HUES6 (cell line): ENCODE data around the gene SYAP1.
"Not testable (repeated sequence)": the region's sequence is repeated elsewhere in the genome, so short reads cannot be mapped to it uniquely, and the experiment has no call there.

ENCODE experiments used
- H3K27ac ChIP-seq: 2 replicates; pipeline ENCODE4 v1.7.0; 2013; ENCODE audit warnings: low read depth, mild to moderate bottlenecking, low read length, inconsistent platforms
- H3K27me3 ChIP-seq: 2 replicates; pipeline ENCODE4 v1.6.1; 2013; ENCODE audit warnings: low read length; ENCODE audit not compliant: control insufficient read depth, insufficient read depth
- H3K36me3 ChIP-seq: 2 replicates; pipeline ENCODE4 v1.6.1; 2013; ENCODE audit warnings: low read length; ENCODE audit not compliant: control insufficient read depth, insufficient read depth
- H3K4me1 ChIP-seq: 2 replicates; pipeline ENCODE4 v1.6.1; 2013; ENCODE audit warnings: low read length; ENCODE audit not compliant: control insufficient read depth, insufficient read depth
- H3K4me3 ChIP-seq: 2 replicates; pipeline ENCODE4 v1.5.1; 2013; ENCODE audit warnings: low read depth, low read length
- H3K9ac ChIP-seq: one replicate; pipeline ENCODE4 v1.6.1; 2013; ENCODE audit warnings: mild to moderate bottlenecking, low read length
- H3K9me3 ChIP-seq: 2 replicates; pipeline ENCODE4 v1.6.1; 2013; ENCODE audit warnings: low read depth, low read length; ENCODE audit not compliant: control insufficient read depth, insufficient read depth

Gene SYAP1

GRCh38 chrX:16726347-16726988, 7.1 kb downstream of the SYAP1 start:
- H3K9me3 ChIP-seq: peaks cover 11% of the 10 kb centered on the region
- not testable (repeated sequence) for H3K4me1 ChIP-seq, H3K27ac ChIP-seq, H3K4me3 ChIP-seq, H3K27me3 ChIP-seq, H3K9ac ChIP-seq
- H3K36me3 ChIP-seq: peaks cover 21% of the 10 kb centered on the region; the same call in 1 of the 2 replicates

DNA sequence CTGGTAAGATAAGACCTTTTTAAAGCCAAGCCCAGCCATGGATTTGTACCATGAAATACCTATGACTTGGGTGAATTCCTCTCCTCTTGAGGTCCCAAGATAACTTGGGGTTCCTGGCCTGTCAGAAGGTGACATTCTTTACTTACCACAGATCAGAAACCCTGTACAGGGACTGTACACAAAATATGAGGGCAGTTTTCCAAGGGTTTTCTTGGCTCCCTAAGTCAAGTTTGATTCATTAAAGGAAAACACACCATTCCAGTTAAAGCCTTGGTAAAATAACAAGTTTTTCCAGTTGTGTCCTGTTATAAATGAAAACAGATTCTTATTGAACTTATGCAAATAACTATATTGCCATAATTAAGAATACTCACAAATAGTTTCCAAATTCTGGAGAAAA, 8.2 kb downstream of the SYAP1 start:
- peaks cover 21% of the 10 kb centered on the region; the same call in 1 of the 2 replicates for H3K36me3 ChIP-seq
- H3K9ac ChIP-seq: no peak overlapping the region
- H3K4me1 ChIP-seq: no peaks in the 10 kb centered on the region
- no peak overlapping the region for H3K4me3 ChIP-seq
- H3K27ac ChIP-seq: no peak overlapping the region
- H3K9me3 ChIP-seq: peaks cover 11% of the 10 kb centered on the region
- no peaks in the 10 kb centered on the region for H3K27me3 ChIP-seq

GRCh38 chrX:16730450-16730849, 11.0 kb downstream of the SYAP1 start:
- no peak overlapping the region for H3K4me3 ChIP-seq
- no peaks in the 10 kb centered on the region for H3K27me3 ChIP-seq
- peaks cover 11% of the 10 kb centered on the region for H3K9me3 ChIP-seq
- peaks cover 27% of the 10 kb centered on the region for H3K36me3 ChIP-seq
- H3K9ac ChIP-seq: no peak overlapping the region
- no peaks in the 10 kb centered on the region for H3K4me1 ChIP-seq
- H3K27ac ChIP-seq: no peak overlapping the region

DNA sequence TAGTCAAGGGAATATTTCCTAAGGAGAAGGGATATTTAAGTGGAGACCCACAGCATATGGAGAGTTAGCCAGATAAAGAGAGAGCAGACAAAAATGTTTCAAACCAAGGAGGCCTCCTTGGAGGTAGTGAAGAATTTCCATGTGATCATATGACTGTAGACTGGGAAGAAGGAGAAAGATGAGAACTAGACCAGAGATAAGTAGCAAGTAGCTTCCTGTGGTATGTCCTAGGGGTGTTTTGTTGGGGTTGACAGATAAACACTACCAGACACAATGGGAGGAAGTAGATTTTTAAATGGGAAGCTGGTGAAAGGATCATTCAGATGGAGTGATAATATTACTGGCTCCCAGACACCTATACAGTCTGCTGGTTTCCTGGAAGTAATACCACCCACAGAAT, 13.6 kb downstream of the SYAP1 start:
- Histone ChIP-seq H3K4me3 (no peak overlapping the region), H3K27ac (no peak overlapping the region), H3K27me3 (no peaks in the 10 kb centered on the region), H3K4me1 (no peaks in the 10 kb centered on the region), H3K9ac (no peak overlapping the region), H3K36me3 (peaks cover 47% of the 10 kb centered on the region), H3K9me3 (peaks cover 6% of the 10 kb centered on the region)

GRCh38 chrX:16737024-16737423, 17.6 kb downstream of the SYAP1 start:
- H3K36me3 ChIP-seq: peaks cover 74% of the 10 kb centered on the region

DNA sequence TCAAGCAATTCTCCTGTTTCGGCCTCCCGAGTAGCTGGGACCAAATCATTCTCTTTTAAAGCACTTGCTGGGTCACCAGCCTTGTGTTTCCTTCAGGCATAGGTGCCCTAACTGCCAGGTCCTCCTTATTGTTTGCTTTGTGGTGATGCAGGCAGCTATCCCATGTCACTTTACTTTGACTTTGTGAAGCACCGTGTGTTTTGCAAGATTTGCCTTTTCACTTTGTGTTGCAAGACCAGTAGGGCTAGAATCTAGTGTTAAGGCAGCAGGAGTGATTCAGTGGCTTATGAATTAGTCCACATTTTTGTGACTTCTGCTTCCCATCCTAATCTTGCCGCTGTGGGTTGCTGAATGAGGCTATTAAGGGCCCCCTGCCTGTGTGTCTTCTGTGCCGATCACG, 20.2 kb downstream of the SYAP1 start:
- Histone ChIP-seq H3K36me3 (peaks cover 90% of the 10 kb centered on the region), H3K9me3 (no peaks in the 10 kb centered on the region), H3K27ac (no peak overlapping the region), H3K9ac (no peak overlapping the region), H3K4me1 (no peaks in the 10 kb centered on the region), H3K4me3 (no peak overlapping the region), H3K27me3 (no peaks in the 10 kb centered on the region)

More at GRCh38 chrX:16737024-16737423, 17.6 kb downstream of the SYAP1 start:
- H3K9me3 ChIP-seq: no peaks in the 10 kb centered on the region
- H3K27ac ChIP-seq: no peak overlapping the region
- H3K27me3 ChIP-seq: no peaks in the 10 kb centered on the region
- H3K9ac ChIP-seq: no peak overlapping the region
- no peak overlapping the region for H3K4me3 ChIP-seq
- no peaks in the 10 kb centered on the region for H3K4me1 ChIP-seq

DNA sequence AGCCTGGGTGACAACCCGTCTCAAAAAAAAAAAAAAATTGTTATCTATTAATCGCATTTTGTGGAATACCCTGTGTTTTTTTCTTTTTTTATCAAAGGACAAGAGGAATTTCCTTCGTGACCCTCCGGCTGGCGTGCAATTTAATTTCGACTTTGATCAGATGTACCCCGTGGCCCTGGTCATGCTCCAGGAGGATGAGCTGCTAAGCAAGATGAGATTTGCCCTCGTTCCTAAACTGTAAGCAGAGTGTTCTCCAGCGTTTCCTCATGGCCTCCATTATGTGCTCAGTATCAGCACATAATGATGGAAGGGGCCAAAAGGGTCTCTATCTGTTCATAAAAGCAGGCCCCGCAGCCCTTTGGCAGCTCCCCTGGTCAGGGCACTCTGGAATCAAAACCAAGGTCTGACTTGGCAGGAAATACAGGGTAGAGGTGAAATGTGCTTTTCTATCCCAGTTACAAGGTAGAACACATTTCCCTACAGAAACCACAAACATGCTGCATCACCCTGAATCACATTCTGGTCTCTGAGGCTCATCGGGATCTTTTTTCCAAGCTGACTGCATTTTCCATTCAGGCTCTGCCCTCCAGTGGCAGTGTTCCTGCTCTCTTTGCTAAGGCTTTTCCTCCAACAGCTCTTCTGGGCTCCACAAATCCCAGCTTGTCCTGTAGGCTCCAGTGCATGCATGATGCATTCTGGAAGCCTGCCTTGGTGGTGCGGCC, 24.4 kb downstream of the SYAP1 start:
- no peak overlapping the region for H3K9ac ChIP-seq
- H3K27ac ChIP-seq: no peak overlapping the region
- no peaks in the 10 kb centered on the region for H3K4me1 ChIP-seq
- no peak overlapping the region for H3K4me3 ChIP-seq
- peaks cover 89% of the 10 kb centered on the region for H3K36me3 ChIP-seq
- no peaks in the 10 kb centered on the region for H3K27me3 ChIP-seq
- no peaks in the 10 kb centered on the region for H3K9me3 ChIP-seq

DNA sequence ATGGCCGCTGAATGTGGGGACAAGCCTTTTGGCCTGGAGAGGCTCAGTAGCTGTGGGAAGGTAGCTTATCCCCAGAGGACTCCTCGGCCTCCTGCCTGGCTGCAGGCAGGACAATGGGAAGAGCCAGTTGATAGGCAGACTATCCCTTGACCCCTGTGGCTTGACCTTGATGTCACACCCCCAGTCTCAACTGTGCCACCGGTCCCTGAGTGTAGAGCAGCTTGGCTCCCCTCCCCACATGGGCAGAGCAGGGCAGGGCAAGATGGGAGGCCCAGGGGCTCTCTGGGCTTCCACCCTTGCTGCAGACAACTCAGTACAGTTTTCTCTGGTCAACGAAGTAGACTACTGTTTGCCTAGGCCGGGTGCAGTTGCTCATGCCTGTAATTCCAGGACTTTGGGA, 25.7 kb downstream of the SYAP1 start:
- no peaks in the 10 kb centered on the region for H3K9me3 ChIP-seq
- H3K9ac ChIP-seq: no peak overlapping the region
- no peak overlapping the region for H3K4me3 ChIP-seq
- no peak overlapping the region for H3K27ac ChIP-seq
- no peaks in the 10 kb centered on the region for H3K4me1 ChIP-seq
- peaks cover 90% of the 10 kb centered on the region for H3K36me3 ChIP-seq
- H3K27me3 ChIP-seq: no peaks in the 10 kb centered on the region

GRCh38 chrX:16745659-16746058, 26.2 kb downstream of the SYAP1 start:
- Histone ChIP-seq H3K4me3 (no peak overlapping the region), H3K4me1 (no peaks in the 10 kb centered on the region), H3K36me3 (peaks cover 91% of the 10 kb centered on the region), H3K9me3 (no peaks in the 10 kb centered on the region), H3K27me3 (no peaks in the 10 kb centered on the region), H3K27ac (no peak overlapping the region), H3K9ac (no peak overlapping the region)

DNA sequence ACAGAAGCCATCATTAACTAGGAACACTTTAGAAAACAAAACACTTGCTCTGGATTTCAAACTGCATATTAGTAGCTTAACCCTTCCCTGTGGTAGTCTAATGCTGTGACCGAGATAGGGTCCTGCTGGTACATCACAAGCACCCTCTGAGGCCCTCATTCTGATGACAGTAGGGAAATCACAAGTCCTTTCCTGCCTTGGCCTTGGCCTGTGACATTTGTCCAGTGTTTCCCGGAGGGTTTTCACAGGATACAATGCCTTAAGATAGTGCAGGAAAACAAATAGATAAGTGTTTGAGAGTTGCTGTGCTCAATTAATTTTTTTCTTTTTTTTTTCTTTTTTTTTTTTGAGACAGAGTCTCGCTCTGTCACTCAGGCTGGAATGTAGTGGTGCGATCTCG, 29.0 kb downstream of the SYAP1 start:
- Histone ChIP-seq H3K27ac (no peak overlapping the region), H3K4me1 (no peaks in the 10 kb centered on the region), H3K9me3 (no peaks in the 10 kb centered on the region), H3K9ac (no peak overlapping the region), H3K27me3 (no peaks in the 10 kb centered on the region), H3K36me3 (peaks cover 80% of the 10 kb centered on the region), H3K4me3 (no peak overlapping the region)

GRCh38 chrX:16750136-16750535, 30.7 kb downstream of the SYAP1 start:
- H3K9ac ChIP-seq: no peak overlapping the region
- no peaks in the 10 kb centered on the region for H3K27me3 ChIP-seq
- no peaks in the 10 kb centered on the region for H3K4me1 ChIP-seq
- no peak overlapping the region for H3K4me3 ChIP-seq
- H3K27ac ChIP-seq: no peak overlapping the region
- H3K36me3 ChIP-seq: peaks cover 80% of the 10 kb centered on the region
- no peaks in the 10 kb centered on the region for H3K9me3 ChIP-seq
